H1 (cell line): ENCODE data around the gene NTMT1. TPM values are rescaled to one million over a fixed set of nuclear protein-coding genes. Genes with fewer than 3 reads are reported as not detected.
A peak's percentile ranks its signal among the peaks of the same experiment; 100 is the strongest.

ENCODE experiments used
- CTCF ChIA-PET: fragments of 300-600 bp; sonication (Branson Sonifier 250); formaldehyde crosslinking; loops from one replicate; lab custom pipeline; 2021; ENCODE audit not compliant: partially characterized antibody; lab: Charles Lee
- POLR2A ChIA-PET: fragments of 300-600 bp; sonication (Branson Sonifier 250); formaldehyde crosslinking; loops from one replicate; lab custom pipeline; 2021; ENCODE audit warnings: inconsistent platforms; ENCODE audit not compliant: partially characterized antibody; lab: Charles Lee
- DNase-seq, 2 experiments: peaks; one replicate each; pipeline versions ENCODE4 v3.0.0 to v3.0.0-alpha.2; 2010 to 2022; ENCODE audit warnings: low spot score in 2 of 2, low read depth in 1 of 2, mixed read lengths in 1 of 2
- FAIRE-seq: peaks from 2 replicates; lab custom pipeline; 2011; peaks lifted over from hg19 to GRCh38; lab: Jason Lieb, UNC
- H2AFZ ChIP-seq: 2 replicates; pipeline ENCODE4 v1.8.1; 2012; ENCODE audit warnings: low read length, inconsistent platforms
- H2AK5ac ChIP-seq: 2 replicates; pipeline ENCODE4 v1.6.1; 2013; ENCODE audit warnings: low read depth, low read length
- H2BK120ac ChIP-seq: replicated peaks from 2 replicates; pipeline ENCODE3; 2013; ENCODE audit warnings: low read depth, low read length, inconsistent platforms
- H2BK12ac ChIP-seq: 2 replicates; pipeline ENCODE4 v1.6.1; 2013; ENCODE audit warnings: low read depth, low read length
- H2BK15ac ChIP-seq: 2 replicates; pipeline ENCODE4 v1.6.1; 2013; ENCODE audit warnings: low read length
- H2BK20ac ChIP-seq: 2 replicates; pipeline ENCODE4 v1.6.1; 2013; ENCODE audit warnings: low read length
- H2BK5ac ChIP-seq: 2 replicates; pipeline ENCODE4 v1.6.1; 2013; ENCODE audit warnings: low read depth, low read length
- H3K14ac ChIP-seq: 2 replicates; pipeline ENCODE4 v1.6.1; 2013; ENCODE audit warnings: inconsistent platforms; ENCODE audit not compliant: insufficient read length
- H3K18ac ChIP-seq: 2 replicates; pipeline ENCODE4 v1.6.1; 2013; ENCODE audit warnings: low read length; ENCODE audit errors: extremely low read depth
- H3K23ac ChIP-seq: 2 replicates; pipeline ENCODE4 v1.6.1; 2013; ENCODE audit warnings: inconsistent platforms; ENCODE audit not compliant: insufficient read length
- H3K23me2 ChIP-seq: 2 replicates; pipeline ENCODE4 v1.6.1; 2013; ENCODE audit warnings: low read depth, low read length
- H3K27ac ChIP-seq: 2 replicates; pipeline ENCODE4 v1.6.1; 2011; ENCODE audit warnings: low read depth, low read length, inconsistent platforms
- H3K27me3 ChIP-seq, 4 experiments: replicated peaks in 1 of 4; 1 replicate in 1 of 4; 2 replicates in 3 of 4; pipeline versions ENCODE4 v1.6.1 to v1.8.1; 2011 to 2013; ENCODE audit warnings: low read length in 3 of 4, mild to moderate bottlenecking in 3 of 4, inconsistent platforms in 2 of 4, mixed read lengths in 2 of 4, moderate library complexity in 1 of 4; ENCODE audit not compliant: control insufficient read depth in 3 of 4, insufficient read depth in 3 of 4; ENCODE audit errors: extremely low read depth in 1 of 4
- H3K36me3 ChIP-seq, 4 experiments: 2 replicates each; pipeline versions ENCODE4 v1.6.1 to v1.8.1; 2011 to 2013; ENCODE audit warnings: mild to moderate bottlenecking in 4 of 4, low read length in 3 of 4, moderate library complexity in 2 of 4, control low read depth in 1 of 4, inconsistent platforms in 1 of 4; ENCODE audit not compliant: insufficient read depth in 4 of 4, control insufficient read depth in 2 of 4
- H3K4ac ChIP-seq: replicated peaks from 2 replicates; pipeline ENCODE3; 2013; ENCODE audit warnings: low read length, low read depth, mixed read lengths, inconsistent platforms; ENCODE audit not compliant: insufficient read length
- H3K4me1 ChIP-seq, 4 experiments: replicated peaks in 1 of 4; 1 replicate in 1 of 4; 2 replicates in 3 of 4; pipeline versions ENCODE4 v1.6.1 to v1.8.1; 2011 to 2013; ENCODE audit warnings: low read length in 3 of 4, inconsistent platforms in 2 of 4, mixed read lengths in 1 of 4; ENCODE audit not compliant: insufficient read depth in 4 of 4, control insufficient read depth in 3 of 4
- H3K4me2 ChIP-seq, 2 experiments: 2 replicates each; pipeline versions ENCODE4 v1.6.1 to v1.8.1; 2011 to 2013; ENCODE audit warnings: low read depth in 2 of 2, low read length in 2 of 2, control low read depth in 1 of 2, inconsistent platforms in 1 of 2, mild to moderate bottlenecking in 1 of 2; ENCODE audit not compliant: insufficient read depth in 1 of 2
- H3K4me3 ChIP-seq, 4 experiments: fragments of 200-600, 300-600 bp in 1 of 4; sonication (generic), shearing (Covaris generic), sonication (Bioruptor Twin) in 1 of 4; 2 replicates each; pipeline versions ENCODE4 v1.5.1 to v1.8.1; 2011 to 2016; ENCODE audit warnings: low read length in 4 of 4, low read depth in 3 of 4, control low read depth in 2 of 4, inconsistent platforms in 2 of 4, mild to moderate bottlenecking in 2 of 4, mixed read lengths in 1 of 4, moderate library complexity in 1 of 4; ENCODE audit not compliant: insufficient read depth in 2 of 4; ENCODE audit errors: extremely low read depth in 1 of 4
- H3K56ac ChIP-seq: replicated peaks from 2 replicates; pipeline ENCODE3; 2013; ENCODE audit warnings: low read depth, mild to moderate bottlenecking, mixed read lengths, low read length, inconsistent platforms; ENCODE audit not compliant: insufficient read length
- H3K79me1 ChIP-seq: 2 replicates; pipeline ENCODE4 v1.6.1; 2013; ENCODE audit warnings: low read depth, low read length, control low read depth
- H3K79me2 ChIP-seq, 2 experiments: 2 replicates each; pipeline versions ENCODE4 v1.6.1 to v1.8.1; 2012 to 2013; ENCODE audit warnings: low read length in 2 of 2, mild to moderate bottlenecking in 2 of 2, inconsistent platforms in 1 of 2; ENCODE audit not compliant: insufficient read depth in 2 of 2, control insufficient read depth in 1 of 2
- H3K9ac ChIP-seq, 4 experiments: replicated peaks in 1 of 4; 1 replicate in 1 of 4; 2 replicates in 3 of 4; pipeline versions ENCODE4 v1.6.1 to v1.8.1; 2011 to 2013; ENCODE audit warnings: low read depth in 3 of 4, low read length in 3 of 4, control low read depth in 2 of 4, mild to moderate bottlenecking in 2 of 4, moderate library complexity in 2 of 4, inconsistent platforms in 1 of 4; ENCODE audit errors: extremely low read depth in 1 of 4
- H3K9me3 ChIP-seq, 2 experiments: 2 replicates each; pipeline versions ENCODE4 v1.6.1 to v1.8.1; 2012 to 2013; ENCODE audit warnings: mild to moderate bottlenecking in 2 of 2, moderate library complexity in 2 of 2, control low read depth in 1 of 2, inconsistent platforms in 1 of 2, low read depth in 1 of 2, low read length in 1 of 2, mixed read lengths in 1 of 2; ENCODE audit not compliant: insufficient read depth in 2 of 2
- H4K20me1 ChIP-seq, 2 experiments: replicated peaks in 1 of 2; 2 replicates each; pipeline versions ENCODE3 to v1.8.1; 2011 to 2013; ENCODE audit warnings: inconsistent platforms in 2 of 2, low read length in 2 of 2, mild to moderate bottlenecking in 1 of 2; ENCODE audit not compliant: insufficient read depth in 2 of 2, control insufficient read depth in 1 of 2
- H4K5ac ChIP-seq: 2 replicates; pipeline ENCODE4 v1.6.1; 2013; ENCODE audit warnings: low read length, low read depth, mixed read lengths, inconsistent platforms; ENCODE audit not compliant: insufficient read length
- H4K8ac ChIP-seq: 2 replicates; pipeline ENCODE4 v1.8.0; 2013; ENCODE audit warnings: mild to moderate bottlenecking, moderate library complexity, low read length, inconsistent platforms; ENCODE audit not compliant: insufficient read depth; ENCODE audit errors: extremely low read depth
- H4K91ac ChIP-seq: replicated peaks from 2 replicates; pipeline ENCODE3; 2013; ENCODE audit warnings: low read length, mixed read lengths, inconsistent platforms; ENCODE audit not compliant: insufficient read length
- HDAC6 ChIP-seq: IDR thresholded peaks from one replicate; pipeline ENCODE4 v1.7.1; 2012; ENCODE audit warnings: low read depth, mild to moderate bottlenecking, inconsistent platforms, low read length, moderate library complexity
- JUN ChIP-seq: IDR thresholded peaks from 2 replicates; pipeline ENCODE4 v1.6.1; 2011; ENCODE audit warnings: low read depth, mild to moderate bottlenecking, improper control_type of control experiment, low read length
- SUZ12 ChIP-seq: fragments of 200-600 bp; sonication (generic); IDR thresholded peaks from 2 replicates; pipeline ENCODE4 v1.6.1; 2012; ENCODE audit warnings: mild to moderate bottlenecking, inconsistent platforms, low read length, moderate library complexity, mixed read lengths
- TAF7 ChIP-seq: optimal IDR thresholded peaks from 2 replicates; pipeline ENCODE3; 2011; ENCODE audit warnings: low read depth, mild to moderate bottlenecking, inconsistent platforms, low read length, moderate library complexity, borderline replicate concordance
- WGBS, 2 experiments: shearing (Covaris generic) in 1 of 2; methylation state at CpG; one replicate each; pipeline versions ENCODE4 v1.1.6 to v1.1.7; 2013 to 2015; ENCODE audit warnings: low lambda C conversion rate in 2 of 2, mixed read lengths in 2 of 2, inconsistent platforms in 1 of 2, low coverage in 1 of 2, missing lambda C conversion rate in 1 of 2; ENCODE audit not compliant: insufficient replicate concordance in 2 of 2, insufficient coverage in 1 of 2, insufficient read length in 1 of 2; ENCODE audit errors: extremely low coverage in 1 of 2, missing lambda C conversion rate in 1 of 2; 5-methylcytosine and 5-hydroxymethylcytosine counted together
- polyA plus RNA-seq, 7 experiments: library from polyadenylated mRNA; depleted of rRNA in 3 of 7; stranded (reverse) in 5 of 7; unstranded in 2 of 7; fragments of >200 nt in 5 of 7; fragments of 200-250 nt in 2 of 7; gene quantifications; 1 replicate in 5 of 7; 2 replicates in 1 of 7; 4 replicates in 1 of 7; pipeline versions ENCODE4 v1.2.1 to v1.2.3, GENCODE V29; 2011 to 2013; ENCODE audit warnings: missing spikeins in 2 of 7, mixed read lengths in 2 of 7
- total RNA-seq: library from RNA; stranded (reverse); fragmentation: NEBNext Ultra II Directional; extraction: Animal tissue kit (Norgen Biotek cat#: 25700); gene quantifications from 2 replicates; pipeline ENCODE4 v1.2.1, GENCODE V29; 2021
- TF ChIP-seq, protein P1 (sequence below): IDR thresholded peaks from 2 replicates; pipeline ENCODE4 v1.6.1; 2012; ENCODE audit warnings: low read length, inconsistent platforms

The NTMT1 gene
- total and polyA plus RNA-seq, 2 of the 8 experiments (the other 6 are each of a cell fraction or from before 2014, with no cell fraction given), result 66.8 to 70.2 TPM

DNA sequence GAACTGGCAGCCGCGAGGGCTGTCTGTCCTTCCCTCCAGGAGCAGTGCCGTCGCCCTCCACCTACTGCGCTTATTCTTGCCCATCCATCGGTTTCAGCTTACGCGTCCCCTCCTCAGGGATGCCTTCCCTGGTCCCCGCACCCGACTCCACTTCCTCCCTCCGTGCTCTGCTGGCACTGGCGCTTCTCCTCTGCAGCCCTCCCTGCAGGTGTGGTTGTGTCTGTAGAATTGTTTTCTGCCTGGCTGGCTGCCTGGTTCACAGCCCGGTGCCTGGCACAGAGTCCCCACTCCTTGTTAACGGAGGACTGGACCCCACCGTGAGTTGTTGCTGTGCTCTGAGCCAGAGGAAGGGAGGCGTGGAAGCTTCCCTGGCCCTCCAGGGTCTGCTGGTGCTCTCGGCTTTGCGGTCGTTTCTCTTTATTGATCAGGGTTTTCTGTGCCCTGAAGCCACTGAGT lies 5.7 kb downstream of the NTMT1 start:
- peaks cover 9% of the 10 kb centered on the region for H3K23me2 ChIP-seq
- H4K91ac ChIP-seq, result no peak overlapping the region
- no peak for DNase-seq
- no peak overlapping the region for H3K14ac ChIP-seq
- H2AK5ac ChIP-seq, result no peak overlapping the region
- peaks cover 13 to 47% (median 27%) of the 10 kb centered on the region in 4 experiments for H3K36me3 ChIP-seq
- FAIRE-seq, result no peak
- peaks cover 55 to 80% of the 10 kb centered on the region in 2 experiments for H4K20me1 ChIP-seq
- peak overlapping the region; percentile 71; the same call in 1 of the 2 replicates for H4K8ac ChIP-seq
- no peak overlapping the region for H3K18ac ChIP-seq
- ChIA-PET CTCF (interaction anchor here (0.6 to 4.4 kb wide), 9 partner anchors 11 to 774 kb away, joined by 3 to 18 read pairs (median 3); partner anchors contain the start of gene ASB6), POLR2A (interaction anchor here (1.9 to 8.4 kb wide), 2 partner anchors 7 to 66 kb away, joined by 7 to 95 read pairs; partner anchors contain the start of gene ASB6)
- H3K4me1 ChIP-seq, result peaks cover 10 to 18% (median 10%) of the 10 kb centered on the region in 4 experiments
- H3K23ac ChIP-seq, result no peak overlapping the region
- WGBS, 2 experiments, result 94% methylated on average over 18 of the region's 19 CpGs; no CpG with 5 or more reads in 1 of the 2 experiments
- H2BK15ac ChIP-seq, result no peak overlapping the region
- H3K27ac ChIP-seq, result no peak overlapping the region
- no peak overlapping the region for H2BK12ac ChIP-seq
- no peaks in the 10 kb centered on the region for H3K9me3 ChIP-seq
- H2BK120ac ChIP-seq, result no peak overlapping the region
- no peaks in the 10 kb centered on the region for H3K27me3 ChIP-seq
- no peak overlapping the region for H2AFZ ChIP-seq
- H3K79me2 ChIP-seq, result peaks cover 47 to 71% of the 10 kb centered on the region in 2 experiments
- no peak overlapping the region for H2BK5ac ChIP-seq
- H3K4me3 ChIP-seq, result no peak overlapping the region
- no peak overlapping the region for H3K56ac ChIP-seq
- H3K4me2 ChIP-seq, result no peak overlapping the region
- H3K4ac ChIP-seq, result no peak overlapping the region
- peaks cover 38% of the 10 kb centered on the region for H3K79me1 ChIP-seq
- no peak overlapping the region for H4K5ac ChIP-seq
- TF ChIP-seq HDAC6 (no peak), JUN (no peak), SUZ12 (no peak), TAF7 (no peak)
- TF ChIP-seq, protein P1, sequence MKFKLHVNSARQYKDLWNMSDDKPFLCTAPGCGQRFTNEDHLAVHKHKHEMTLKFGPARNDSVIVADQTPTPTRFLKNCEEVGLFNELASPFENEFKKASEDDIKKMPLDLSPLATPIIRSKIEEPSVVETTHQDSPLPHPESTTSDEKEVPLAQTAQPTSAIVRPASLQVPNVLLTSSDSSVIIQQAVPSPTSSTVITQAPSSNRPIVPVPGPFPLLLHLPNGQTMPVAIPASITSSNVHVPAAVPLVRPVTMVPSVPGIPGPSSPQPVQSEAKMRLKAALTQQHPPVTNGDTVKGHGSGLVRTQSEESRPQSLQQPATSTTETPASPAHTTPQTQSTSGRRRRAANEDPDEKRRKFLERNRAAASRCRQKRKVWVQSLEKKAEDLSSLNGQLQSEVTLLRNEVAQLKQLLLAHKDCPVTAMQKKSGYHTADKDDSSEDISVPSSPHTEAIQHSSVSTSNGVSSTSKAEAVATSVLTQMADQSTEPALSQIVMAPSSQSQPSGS, result no peak
- H3K9ac ChIP-seq, result no peak overlapping the region; a peak in 1 of 7 replicates
- H2BK20ac ChIP-seq, result no peak overlapping the region
